ENCODE data around the gene CADM2.

DNA sequence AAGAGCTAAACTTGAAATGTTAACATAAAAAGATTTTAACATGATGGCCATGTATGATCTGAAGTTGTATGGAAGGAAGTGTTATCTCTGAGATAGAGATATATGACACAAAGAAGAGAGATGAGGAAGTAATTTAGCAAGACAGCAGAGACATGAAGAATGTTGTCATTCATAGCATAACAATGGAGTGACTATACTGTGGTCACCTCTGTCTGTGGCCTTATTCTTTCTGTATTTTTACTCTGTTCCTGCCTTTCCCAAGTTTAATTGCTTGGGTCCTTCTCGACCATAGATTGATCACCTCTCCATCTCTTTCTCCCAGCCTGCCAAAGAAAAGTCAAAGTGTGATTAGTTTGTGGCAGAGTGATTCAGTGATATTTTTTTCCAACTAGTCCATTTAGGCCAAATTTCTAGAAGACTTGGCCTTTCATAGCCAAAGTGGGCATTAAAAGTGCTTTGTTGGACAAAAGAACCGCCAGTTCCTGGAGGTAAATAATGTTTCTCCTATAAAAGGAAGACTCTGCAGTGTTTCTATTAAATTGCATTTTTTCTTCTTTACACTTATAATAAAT, 711.9 kb downstream of the CADM2 start:
- no peak for TF ChIP-seq POLR2A (IDR thresholded peaks at IDR 0.05; ENCODE audit: low read length)
- TF ChIP-seq GATA1 (IDR thresholded peaks at IDR 0.05; ENCODE audit: low read depth, low read length), result no peak

Data from erythroblast (primary cell).